ENCODE data around the gene YIPF1. TPM values are rescaled to one million over a fixed set of nuclear protein-coding genes. Genes with fewer than 3 reads are reported as not detected.

Gene YIPF1
- total RNA-seq, 2 experiments from 2014 or later: 14.5 to 16.5 TPM

DNA sequence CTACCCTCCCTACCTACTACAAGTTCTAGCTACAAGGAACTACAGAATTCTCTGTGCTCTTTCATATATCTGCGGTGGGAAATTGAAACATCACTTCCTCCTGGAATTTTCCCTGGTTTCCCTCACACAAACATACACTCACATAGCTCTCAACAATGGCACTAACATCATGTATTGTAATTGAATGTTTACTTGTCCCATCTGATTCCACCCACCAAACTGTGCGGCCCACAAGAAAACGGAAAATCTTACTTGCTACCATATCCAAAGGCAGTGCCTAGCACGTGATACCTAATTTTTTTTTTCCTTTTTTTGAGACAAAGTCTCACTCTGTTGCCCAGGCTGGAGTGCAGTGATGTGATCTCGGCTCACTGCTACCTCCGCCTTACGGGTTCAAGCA, 85.4 kb downstream of the YIPF1 start:
- no peak overlapping the region for H3K4me3 Mint-ChIP-seq
- no peak overlapping the region for H3K27ac Mint-ChIP-seq
- no peaks in the 10 kb centered on the region for H3K27me3 Mint-ChIP-seq
- peaks cover 29% of the 10 kb centered on the region for H3K36me3 Mint-ChIP-seq
- H3K9me3 Mint-ChIP-seq: no peaks in the 10 kb centered on the region
- H3K4me1 Mint-ChIP-seq: no peaks in the 10 kb centered on the region
- no peak for DNase-seq

Other genes with a start within 250 kb of the YIPF1 start
- gene GLIS1, start 150.6 kb downstream of the YIPF1 start, total RNA-seq: under 1 TPM in 1 of 2 experiments, not detected in 1; 0.10 TPM
- gene NDC1, start 51.5 kb downstream of the YIPF1 start, total RNA-seq: 10 to 100 TPM; 44.2 to 50.4 TPM
- gene DIO1, start 4.4 kb upstream of the YIPF1 start, total RNA-seq: not detected
- 10 to 100 TPM; 53.2 to 59.1 TPM for gene IFT25, start 55.9 kb upstream of the YIPF1 start, total RNA-seq
- gene LRRC42, start 56.6 kb upstream of the YIPF1 start, total RNA-seq: 10 to 100 TPM; 29.0 to 30.1 TPM
- not detected for gene LDLRAD1, start 128.4 kb upstream of the YIPF1 start, total RNA-seq
- gene TMEM59, start 163.4 kb upstream of the YIPF1 start, total RNA-seq: 10 to 100 TPM; 89.4 to 97.7 TPM
- 1 to 10 TPM; 7.7 to 8.3 TPM for gene TCEANC2, start 163.8 kb upstream of the YIPF1 start, total RNA-seq

Measured in activated naive CD8-positive, alpha-beta T cell treated with anti-CD3 and anti-CD28 coated beads for 36 hours (primary cell).